Activated T-cell treated with anti-CD3 and anti-CD28 coated beads, Interleukin-2, amount 50 U/mL, for 24 hours (primary cell): ENCODE measurements around the gene MYO1F.
"Not testable (repeated sequence)": the region's sequence is repeated elsewhere in the genome, so short reads cannot be mapped to it uniquely, and the experiment has no call there.

ENCODE experiments used
- DNase-seq: peaks from one replicate; pipeline ENCODE4 v3.0.0-alpha.2; 2020
- H3K27ac Mint-ChIP-seq: 2 replicates; pipeline ENCODE4 v1.8.0; 2020; ENCODE audit warnings: mild to moderate bottlenecking, mixed read lengths
- H3K27me3 Mint-ChIP-seq: 2 replicates; pipeline ENCODE4 v1.8.0; 2020; ENCODE audit warnings: mixed read lengths
- H3K36me3 Mint-ChIP-seq: 2 replicates; pipeline ENCODE4 v1.8.0; 2020; ENCODE audit warnings: low read depth, mixed read lengths
- H3K4me1 Mint-ChIP-seq: 2 replicates; pipeline ENCODE4 v1.8.0; 2020; ENCODE audit warnings: low read depth, mixed read lengths
- H3K4me3 Mint-ChIP-seq: 2 replicates; pipeline ENCODE4 v1.8.0; 2020; ENCODE audit warnings: mild to moderate bottlenecking, moderate library complexity, mixed read lengths
- H3K9me3 Mint-ChIP-seq: 2 replicates; pipeline ENCODE4 v1.8.0; 2020; ENCODE audit warnings: mixed read lengths

The MYO1F gene

GRCh38 chr19:8577247-8577646, at the start of gene MYO1F:
Gene MYO1F (minus strand): TSS chr19:8577442. CDS start chr19:8577309, 133 bp downstream.
- Mint-ChIP-seq H3K36me3 (no peaks in the 10 kb centered on the region), H3K4me1 (peaks cover 62% of the 10 kb centered on the region), H3K27me3 (peaks cover 2% of the 10 kb centered on the region), H3K9me3 (no peaks in the 10 kb centered on the region), H3K27ac (peak within 1 kb of the TSS; percentile 83), H3K4me3 (peak within 1 kb of the TSS; percentile 79)
- DNase-seq = no peak

- no peak overlapping the region for H3K27ac Mint-ChIP-seq
- no peaks in the 10 kb centered on the region for H3K36me3 Mint-ChIP-seq
- H3K4me3 Mint-ChIP-seq = no peak overlapping the region
- no peaks in the 10 kb centered on the region for H3K27me3 Mint-ChIP-seq
- H3K4me1 Mint-ChIP-seq = no peaks in the 10 kb centered on the region
- DNase-seq = no peak
- no peaks in the 10 kb centered on the region for H3K9me3 Mint-ChIP-seq
Observed at GRCh38 chr19:8626842-8627241, 49.6 kb upstream of the MYO1F start.

- not testable (repeated sequence) for H3K9me3 Mint-ChIP-seq, H3K4me3 Mint-ChIP-seq
Observed at GRCh38 chr19:8622886-8623285, 45.6 kb upstream of the MYO1F start.

GRCh38 chr19:8618751-8619150, 41.5 kb upstream of the MYO1F start:
- no peaks in the 10 kb centered on the region for H3K36me3 Mint-ChIP-seq
- peaks cover 8% of the 10 kb centered on the region for H3K4me1 Mint-ChIP-seq
- no peaks in the 10 kb centered on the region for H3K9me3 Mint-ChIP-seq
- no peak for DNase-seq
- H3K4me3 Mint-ChIP-seq = no peak overlapping the region
- no peaks in the 10 kb centered on the region for H3K27me3 Mint-ChIP-seq
- no peak overlapping the region for H3K27ac Mint-ChIP-seq

More at GRCh38 chr19:8622886-8623285, 45.6 kb upstream of the MYO1F start:
- not testable (repeated sequence) for DNase-seq, H3K4me1 Mint-ChIP-seq, H3K27me3 Mint-ChIP-seq, H3K36me3 Mint-ChIP-seq, H3K27ac Mint-ChIP-seq

- H3K36me3 Mint-ChIP-seq = no peaks in the 10 kb centered on the region
- H3K4me3 Mint-ChIP-seq = no peak overlapping the region
- no peak for DNase-seq
- no peaks in the 10 kb centered on the region for H3K27me3 Mint-ChIP-seq
- H3K27ac Mint-ChIP-seq = no peak overlapping the region
- H3K9me3 Mint-ChIP-seq = no peaks in the 10 kb centered on the region
- peaks cover 8% of the 10 kb centered on the region for H3K4me1 Mint-ChIP-seq
Observed at GRCh38 chr19:8617984-8618383, 40.7 kb upstream of the MYO1F start.

- not testable (repeated sequence) for H3K27me3 Mint-ChIP-seq, H3K9me3 Mint-ChIP-seq, H3K27ac Mint-ChIP-seq
Observed at GRCh38 chr19:8617325-8617724, 40.1 kb upstream of the MYO1F start.

GRCh38 chr19:8616861-8617260, 39.6 kb upstream of the MYO1F start:
- peaks cover 16% of the 10 kb centered on the region for H3K4me1 Mint-ChIP-seq
- H3K36me3 Mint-ChIP-seq = no peaks in the 10 kb centered on the region
- no peak overlapping the region for H3K4me3 Mint-ChIP-seq
- DNase-seq = no peak
- H3K9me3 Mint-ChIP-seq = no peaks in the 10 kb centered on the region
- no peaks in the 10 kb centered on the region for H3K27me3 Mint-ChIP-seq
- H3K27ac Mint-ChIP-seq = no peak overlapping the region

More at GRCh38 chr19:8617325-8617724, 40.1 kb upstream of the MYO1F start:
- not testable (repeated sequence) for H3K36me3 Mint-ChIP-seq, DNase-seq, H3K4me3 Mint-ChIP-seq
- H3K4me1 Mint-ChIP-seq = peaks cover 11% of the 10 kb centered on the region

GRCh38 chr19:8615813-8616596, 38.8 kb upstream of the MYO1F start:
- no peaks in the 10 kb centered on the region for H3K9me3 Mint-ChIP-seq
- no peaks in the 10 kb centered on the region for H3K27me3 Mint-ChIP-seq
- no peak overlapping the region for H3K27ac Mint-ChIP-seq
- no peaks in the 10 kb centered on the region for H3K36me3 Mint-ChIP-seq
- DNase-seq = peak; percentile 70
- peaks cover 21% of the 10 kb centered on the region for H3K4me1 Mint-ChIP-seq
- H3K4me3 Mint-ChIP-seq = no peak overlapping the region

GRCh38 chr19:8615024-8615423, 37.8 kb upstream of the MYO1F start:
- no peak for DNase-seq
- Mint-ChIP-seq H3K9me3 (no peaks in the 10 kb centered on the region), H3K4me1 (peaks cover 24% of the 10 kb centered on the region), H3K27ac (no peak overlapping the region), H3K4me3 (no peak overlapping the region), H3K27me3 (peaks cover 1% of the 10 kb centered on the region), H3K36me3 (no peaks in the 10 kb centered on the region)

GRCh38 chr19:8614455-8614854, 37.2 kb upstream of the MYO1F start:
- DNase-seq = no peak
- Mint-ChIP-seq H3K27ac (no peak overlapping the region), H3K27me3 (peaks cover 2% of the 10 kb centered on the region), H3K36me3 (no peaks in the 10 kb centered on the region), H3K4me1 (peaks cover 29% of the 10 kb centered on the region), H3K4me3 (no peak overlapping the region), H3K9me3 (no peaks in the 10 kb centered on the region)

- Mint-ChIP-seq H3K27ac (no peak overlapping the region), H3K9me3 (no peaks in the 10 kb centered on the region), H3K36me3 (no peaks in the 10 kb centered on the region), H3K4me1 (peaks cover 33% of the 10 kb centered on the region), H3K4me3 (no peak overlapping the region), H3K27me3 (peaks cover 2% of the 10 kb centered on the region)
- DNase-seq = peak; percentile 34
Observed at GRCh38 chr19:8612807-8613171, 35.5 kb upstream of the MYO1F start.

- Mint-ChIP-seq H3K9me3 (no peaks in the 10 kb centered on the region), H3K4me1 (peaks cover 33% of the 10 kb centered on the region), H3K36me3 (no peaks in the 10 kb centered on the region), H3K27me3 (peaks cover 2% of the 10 kb centered on the region), H3K27ac (no peak overlapping the region), H3K4me3 (peak overlapping the region; percentile 44)
- DNase-seq = peak; percentile 34
Observed at GRCh38 chr19:8611877-8612806, 34.9 kb upstream of the MYO1F start.

- peaks cover 2% of the 10 kb centered on the region for H3K27me3 Mint-ChIP-seq
- peak overlapping the region; percentile 39 for H3K4me3 Mint-ChIP-seq
Observed at GRCh38 chr19:8611391-8611876, 34.2 kb upstream of the MYO1F start.

GRCh38 chr19:8610936-8611300, 33.7 kb upstream of the MYO1F start:
- no peaks in the 10 kb centered on the region for H3K9me3 Mint-ChIP-seq
- no peak for DNase-seq
- peaks cover 33% of the 10 kb centered on the region for H3K4me1 Mint-ChIP-seq
- H3K27me3 Mint-ChIP-seq = peaks cover 2% of the 10 kb centered on the region
- no peak overlapping the region for H3K27ac Mint-ChIP-seq
- no peaks in the 10 kb centered on the region for H3K36me3 Mint-ChIP-seq
- H3K4me3 Mint-ChIP-seq = no peak overlapping the region

More at GRCh38 chr19:8611391-8611876, 34.2 kb upstream of the MYO1F start:
- no peak overlapping the region for H3K27ac Mint-ChIP-seq
- no peak for DNase-seq
- no peaks in the 10 kb centered on the region for H3K36me3 Mint-ChIP-seq
- no peaks in the 10 kb centered on the region for H3K9me3 Mint-ChIP-seq
- H3K4me1 Mint-ChIP-seq = peaks cover 33% of the 10 kb centered on the region
